HEK293 (cell line): ENCODE data around the gene TMEM50B.

Source experiments
- CTCF ChIP-seq: fragments of 450-650 bp; formaldehyde crosslinking; IDR thresholded peaks from 2 replicates; pipeline ENCODE4 v1.5.1; 2016; ENCODE audit warnings: missing biosample characterization, missing genetic modification characterization
- ELK4 ChIP-seq: IDR thresholded peaks from 2 replicates; pipeline ENCODE4 v1.6.1; 2011; ENCODE audit warnings: mild to moderate bottlenecking, low read depth, low read length, borderline replicate concordance
- HIC1 ChIP-seq: fragments of 450-650 bp; formaldehyde crosslinking; IDR thresholded peaks from 2 replicates; pipeline ENCODE4 v1.5.1; 2016; ENCODE audit warnings: missing biosample characterization, missing genetic modification characterization
- OSR2 ChIP-seq: fragments of 450-650 bp; formaldehyde crosslinking; IDR thresholded peaks from 2 replicates; pipeline ENCODE4 v1.5.1; 2016; ENCODE audit warnings: missing biosample characterization, missing genetic modification characterization
- SCRT1 ChIP-seq: fragments of 450-650 bp; formaldehyde crosslinking; IDR thresholded peaks from 2 replicates; pipeline ENCODE4 v1.5.1; 2016; ENCODE audit warnings: missing biosample characterization, missing genetic modification characterization, borderline replicate concordance
- SP2 ChIP-seq: fragments of 450-650 bp; formaldehyde crosslinking; IDR thresholded peaks from 2 replicates; pipeline ENCODE4 v1.5.1; 2016; ENCODE audit warnings: missing biosample characterization, missing genetic modification characterization
- SP3 ChIP-seq: fragments of 450-650 bp; formaldehyde crosslinking; IDR thresholded peaks from 2 replicates; pipeline ENCODE4 v1.5.1; 2016; ENCODE audit warnings: missing biosample characterization, missing genetic modification characterization
- ZBTB10 ChIP-seq: fragments of 450-650 bp; formaldehyde crosslinking; IDR thresholded peaks from 2 replicates; pipeline ENCODE4 v1.5.1; 2016; ENCODE audit warnings: missing biosample characterization, missing genetic modification characterization
- ZBTB20 ChIP-seq: fragments of 450-650 bp; formaldehyde crosslinking; IDR thresholded peaks from 2 replicates; pipeline ENCODE4 v1.5.1; 2016; ENCODE audit warnings: missing biosample characterization, missing genetic modification characterization
- ZBTB26 ChIP-seq: fragments of 450-650 bp; formaldehyde crosslinking; optimal IDR thresholded peaks from 2 replicates; pipeline ENCODE3; 2016; ENCODE audit warnings: missing biosample characterization, mild to moderate bottlenecking, missing genetic modification characterization
- ZIC2 ChIP-seq: fragments of 450-650 bp; formaldehyde crosslinking; IDR thresholded peaks from 2 replicates; pipeline ENCODE4 v1.5.1; 2016; ENCODE audit warnings: missing biosample characterization, missing genetic modification characterization
- ZNF114 ChIP-seq: fragments of 450-650 bp; formaldehyde crosslinking; IDR thresholded peaks from 2 replicates; pipeline ENCODE4 v1.5.0; 2017; ENCODE audit warnings: missing biosample characterization, missing genetic modification characterization
- ZNF146 ChIP-seq: fragments of 450-650 bp; formaldehyde crosslinking; IDR thresholded peaks from 2 replicates; pipeline ENCODE4 v1.5.1; 2016; ENCODE audit warnings: missing biosample characterization, missing genetic modification characterization
- ZNF157 ChIP-seq: fragments of 450-650 bp; formaldehyde crosslinking; IDR thresholded peaks from 2 replicates; pipeline ENCODE4 v1.5.1; 2016; ENCODE audit warnings: missing biosample characterization, missing genetic modification characterization
- ZNF16 ChIP-seq: fragments of 450-650 bp; formaldehyde crosslinking; IDR thresholded peaks from 2 replicates; pipeline ENCODE4 v1.5.1; 2016; ENCODE audit warnings: low read depth, missing biosample characterization, missing genetic modification characterization
- ZNF169 ChIP-seq: fragments of 450-650 bp; formaldehyde crosslinking; IDR thresholded peaks from 2 replicates; pipeline ENCODE4 v1.5.1; 2016; ENCODE audit warnings: missing biosample characterization, missing genetic modification characterization
- ZNF23 ChIP-seq: fragments of 450-650 bp; formaldehyde crosslinking; IDR thresholded peaks from 2 replicates; pipeline ENCODE4 v1.5.1; 2016; ENCODE audit warnings: missing biosample characterization, missing genetic modification characterization, borderline replicate concordance
- ZNF239 ChIP-seq: fragments of 450-650 bp; formaldehyde crosslinking; IDR thresholded peaks from 2 replicates; pipeline ENCODE4 v1.5.1; 2016; ENCODE audit warnings: missing biosample characterization, missing genetic modification characterization
- ZNF266 ChIP-seq: fragments of 450-650 bp; formaldehyde crosslinking; IDR thresholded peaks from 2 replicates; pipeline ENCODE4 v1.5.1; 2016; ENCODE audit warnings: missing biosample characterization, missing genetic modification characterization, low read depth
- ZNF311 ChIP-seq: fragments of 450-650 bp; formaldehyde crosslinking; IDR thresholded peaks from 2 replicates; pipeline ENCODE4 v1.5.1; 2017; ENCODE audit warnings: missing biosample characterization, missing genetic modification characterization, borderline replicate concordance
- ZNF341 ChIP-seq: fragments of 450-650 bp; formaldehyde crosslinking; IDR thresholded peaks from 2 replicates; pipeline ENCODE4; 2016; ENCODE audit warnings: low read depth, missing biosample characterization, missing genetic modification characterization
- ZNF416 ChIP-seq: fragments of 450-650 bp; formaldehyde crosslinking; IDR thresholded peaks from 2 replicates; pipeline ENCODE4 v1.5.1; 2016; ENCODE audit warnings: missing biosample characterization, missing genetic modification characterization
- ZNF501 ChIP-seq: fragments of 450-650 bp; formaldehyde crosslinking; IDR thresholded peaks from 2 replicates; pipeline ENCODE4 v1.5.1; 2016; ENCODE audit warnings: missing biosample characterization, missing genetic modification characterization
- ZNF558 ChIP-seq: fragments of 450-650 bp; formaldehyde crosslinking; IDR thresholded peaks from 2 replicates; pipeline ENCODE4 v1.5.1; 2016; ENCODE audit warnings: missing biosample characterization, missing genetic modification characterization
- ZNF654 ChIP-seq: fragments of 450-650 bp; formaldehyde crosslinking; IDR thresholded peaks from 2 replicates; pipeline ENCODE4 v1.5.1; 2016; ENCODE audit warnings: low read depth, missing biosample characterization, missing genetic modification characterization
- TF ChIP-seq, protein P1 (sequence below): fragments of 450-650 bp; formaldehyde crosslinking; IDR thresholded peaks from 2 replicates; pipeline ENCODE4 v1.5.1; 2016; ENCODE audit warnings: missing biosample characterization, missing genetic modification characterization
- TF ChIP-seq, protein P2 (sequence below): fragments of 450-650 bp; formaldehyde crosslinking; IDR thresholded peaks from 2 replicates; pipeline ENCODE4 v1.5.1; 2016; ENCODE audit warnings: missing biosample characterization, missing genetic modification characterization, borderline replicate concordance

Gene TMEM50B

GRCh38 chr21:33403786-33404585, 75.8 kb downstream of the TMEM50B start (continued):
- TF ChIP-seq CTCF (peak; percentile 7; the same call in 1 of the 2 replicates), ZNF341 (tag by site-specific recombination) (peak; percentile 46), ZNF654 (tag by site-specific recombination) (no peak), ZNF266 (tag by site-specific recombination) (no peak), ZNF501 (tag by site-specific recombination) (no peak), ELK4 (no peak), HIC1 (no peak), SCRT1 (tag by site-specific recombination) (no peak), ZBTB10 (tag by site-specific recombination) (peak; percentile 84), ZNF558 (tag by site-specific recombination) (no peak), ZNF239 (no peak), ZNF416 (no peak), OSR2 (tag by site-specific recombination) (0 out of 2 replicates have a peak, but pooled peaks have one; percentile 52), SP3 (tag by site-specific recombination) (peak; percentile 68), SP2 (tag by site-specific recombination) (peak; percentile 51), ZNF311 (tag by site-specific recombination) (no peak), ZNF23 (tag by site-specific recombination) (no peak), ZNF157 (tag by site-specific recombination) (no peak), ZNF169 (tag by site-specific recombination) (no peak), ZNF146 (tag by site-specific recombination) (no peak), ZBTB26 (tag by site-specific recombination) (peak; percentile 82), ZIC2 (tag by site-specific recombination) (peak; percentile 95), ZBTB20 (tag by site-specific recombination) (peak; percentile 88), ZNF16 (tag by site-specific recombination) (no peak), ZNF114 (tag by site-specific recombination) (no peak)
- TF ChIP-seq, protein P1, sequence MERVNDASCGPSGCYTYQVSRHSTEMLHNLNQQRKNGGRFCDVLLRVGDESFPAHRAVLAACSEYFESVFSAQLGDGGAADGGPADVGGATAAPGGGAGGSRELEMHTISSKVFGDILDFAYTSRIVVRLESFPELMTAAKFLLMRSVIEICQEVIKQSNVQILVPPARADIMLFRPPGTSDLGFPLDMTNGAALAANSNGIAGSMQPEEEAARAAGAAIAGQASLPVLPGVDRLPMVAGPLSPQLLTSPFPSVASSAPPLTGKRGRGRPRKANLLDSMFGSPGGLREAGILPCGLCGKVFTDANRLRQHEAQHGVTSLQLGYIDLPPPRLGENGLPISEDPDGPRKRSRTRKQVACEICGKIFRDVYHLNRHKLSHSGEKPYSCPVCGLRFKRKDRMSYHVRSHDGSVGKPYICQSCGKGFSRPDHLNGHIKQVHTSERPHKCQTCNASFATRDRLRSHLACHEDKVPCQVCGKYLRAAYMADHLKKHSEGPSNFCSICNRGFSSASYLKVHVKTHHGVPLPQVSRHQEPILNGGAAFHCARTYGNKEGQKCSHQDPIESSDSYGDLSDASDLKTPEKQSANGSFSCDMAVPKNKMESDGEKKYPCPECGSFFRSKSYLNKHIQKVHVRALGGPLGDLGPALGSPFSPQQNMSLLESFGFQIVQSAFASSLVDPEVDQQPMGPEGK (tag by site-specific recombination), result peak; percentile 90
- TF ChIP-seq, protein P2, sequence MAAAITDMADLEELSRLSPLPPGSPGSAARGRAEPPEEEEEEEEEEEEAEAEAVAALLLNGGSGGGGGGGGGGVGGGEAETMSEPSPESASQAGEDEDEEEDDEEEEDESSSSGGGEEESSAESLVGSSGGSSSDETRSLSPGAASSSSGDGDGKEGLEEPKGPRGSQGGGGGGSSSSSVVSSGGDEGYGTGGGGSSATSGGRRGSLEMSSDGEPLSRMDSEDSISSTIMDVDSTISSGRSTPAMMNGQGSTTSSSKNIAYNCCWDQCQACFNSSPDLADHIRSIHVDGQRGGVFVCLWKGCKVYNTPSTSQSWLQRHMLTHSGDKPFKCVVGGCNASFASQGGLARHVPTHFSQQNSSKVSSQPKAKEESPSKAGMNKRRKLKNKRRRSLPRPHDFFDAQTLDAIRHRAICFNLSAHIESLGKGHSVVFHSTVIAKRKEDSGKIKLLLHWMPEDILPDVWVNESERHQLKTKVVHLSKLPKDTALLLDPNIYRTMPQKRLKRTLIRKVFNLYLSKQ (tag by site-specific recombination), result no peak
